LoVo (cell line): ENCODE measurements around the gene CYTIP.
"Not testable (repeated sequence)": the region's sequence is repeated elsewhere in the genome, so short reads cannot be mapped to it uniquely, and the experiment has no call there.

Source experiments
- DNase-seq: peaks from one replicate; pipeline ENCODE4 v3.0.0-alpha.2; 2016; ENCODE audit warnings: low spot score

Gene CYTIP

DNA sequence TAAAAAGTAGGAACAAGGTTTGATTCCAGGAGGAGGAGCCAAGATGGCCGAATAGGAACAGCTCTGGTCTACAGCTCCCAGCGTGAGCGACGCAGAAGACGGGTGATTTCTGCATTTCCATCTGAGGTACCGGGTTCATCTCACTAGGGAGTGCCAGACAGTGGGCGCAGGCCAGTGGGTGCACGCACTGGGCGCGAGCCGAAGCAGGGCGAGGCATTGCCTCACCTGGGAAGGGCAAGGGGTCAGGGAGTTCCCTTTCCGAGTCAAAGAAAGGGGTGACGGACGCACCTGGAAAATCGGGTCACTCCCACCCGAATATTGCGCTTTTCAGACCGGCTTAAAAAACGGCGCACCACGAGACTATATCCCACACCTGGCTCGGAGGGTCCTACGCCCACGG, 75.4 kb downstream of the CYTIP start:
- DNase-seq = not testable (repeated sequence)

DNA sequence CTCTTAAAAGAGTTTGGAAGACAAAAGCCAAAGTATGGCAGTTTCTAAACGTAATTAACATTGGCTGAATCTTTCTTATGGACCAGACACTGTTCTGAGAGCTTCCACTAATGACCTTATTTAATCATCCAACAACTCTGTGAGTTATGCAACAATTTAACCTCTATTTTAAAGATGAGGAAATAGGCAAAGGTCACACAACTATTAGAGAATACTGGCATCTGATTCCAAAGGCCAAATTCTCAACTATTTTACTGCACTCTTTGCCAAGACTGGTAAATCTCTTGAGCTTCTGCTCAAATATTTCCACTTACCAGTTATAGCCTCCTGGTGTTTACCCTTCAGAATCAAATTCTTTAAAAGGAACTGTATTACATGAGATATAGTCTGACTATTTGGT, 76.2 kb downstream of the CYTIP start:
- DNase-seq = no peak
